GM12878 (cell line): ENCODE data around the gene PPP1R13B. TPM values are rescaled to one million over a fixed set of nuclear protein-coding genes. Genes with fewer than 3 reads are reported as not detected.

Source experiments
- ATAC-seq: fragments of 200-7000 bp; cut with Tn5 transposase; 3 replicates; pipeline ENCODE4 v1.9.1; 2020; ENCODE audit warnings: mild to moderate bottlenecking, moderate library complexity
- BruUV-seq: library from RNA; stranded (reverse); fragments of 400-500 nt; replicated peaks from 2 replicates; lab custom pipeline; 2021; lab: Mats Ljungman, UMichigan
- CTCF ChIA-PET: fragments of 300-600 bp; sonication (Branson Sonifier 250); formaldehyde crosslinking; extraction: SDS; loops from one replicate; lab custom pipeline; 2021; ENCODE audit warnings: inconsistent platforms; lab: Yijun Ruan, JAX
- POLR2A ChIA-PET: fragments of 350-600 bp; formaldehyde crosslinking; extraction: SDS; loops from one replicate; lab custom pipeline; 2021; ENCODE audit warnings: inconsistent platforms; lab: Charles Lee
- RAD21 ChIA-PET: fragments of 300-600 bp; sonication (Branson Sonifier 250); formaldehyde crosslinking; loops from one replicate; lab custom pipeline; 2023; ENCODE audit warnings: antibody characterized with exemption; ENCODE audit not compliant: unreplicated experiment; lab: Charles Lee
- SMC1A ChIA-PET: fragments of 300-600 bp; sonication (Branson Sonifier 250); formaldehyde crosslinking; loops from one replicate; lab custom pipeline; 2023; ENCODE audit not compliant: unreplicated experiment, uncharacterized antibody; lab: Charles Lee
- DNase-seq: peaks from one replicate; pipeline ENCODE4 v3.0.0-alpha.2; 2011; ENCODE audit warnings: low read depth, low spot score
- FAIRE-seq: peaks from 3 replicates; lab custom pipeline; 2011; peaks lifted over from hg19 to GRCh38; lab: Jason Lieb, UNC
- H2AFZ ChIP-seq: 2 replicates; pipeline ENCODE4 v1.6.0; 2011; ENCODE audit warnings: low read depth, low read length, control low read depth; ENCODE audit not compliant: control insufficient read depth
- H3K27ac ChIP-seq: 2 replicates; pipeline ENCODE4 v1.5.1; 2011; ENCODE audit warnings: control low read depth; ENCODE audit not compliant: control insufficient read depth, insufficient read depth
- H3K27me3 ChIP-seq, 2 experiments: replicated peaks in 1 of 2; 2 replicates each; pipeline versions ENCODE4 v1.6.0 to v1.6.1; 2011; ENCODE audit warnings: low read length in 1 of 2; ENCODE audit not compliant: control insufficient read depth in 2 of 2, insufficient read depth in 2 of 2
- H3K36me3 ChIP-seq, 2 experiments: 2 replicates each; pipeline ENCODE4 v1.5.1; 2011; ENCODE audit warnings: low read length in 1 of 2; ENCODE audit not compliant: control insufficient read depth in 2 of 2, insufficient read depth in 2 of 2
- H3K4me1 ChIP-seq: 2 replicates; pipeline ENCODE4 v1.6.1; 2011; ENCODE audit warnings: mild to moderate bottlenecking, low read length, moderate library complexity, mixed read lengths; ENCODE audit not compliant: control insufficient read depth, insufficient read depth
- H3K4me2 ChIP-seq: 2 replicates; pipeline ENCODE4 v1.6.0; 2011; ENCODE audit warnings: control low read depth; ENCODE audit not compliant: control insufficient read depth, insufficient read depth
- H3K4me3 ChIP-seq: fragments of 200-600 bp; sonication (generic); 2 replicates; pipeline ENCODE4 v1.5.1; 2016
- H3K79me2 ChIP-seq: 2 replicates; pipeline ENCODE4 v1.6.0; 2011; ENCODE audit warnings: low read length; ENCODE audit not compliant: control insufficient read depth, insufficient read depth
- H3K9ac ChIP-seq: 2 replicates; pipeline ENCODE4 v1.8.0; 2011; ENCODE audit warnings: low read length, control low read depth, mixed read lengths; ENCODE audit not compliant: control insufficient read depth, insufficient read depth
- H3K9me3 ChIP-seq: replicated peaks from 3 replicates; pipeline ENCODE4 v1.5.1; 2011; ENCODE audit warnings: mild to moderate bottlenecking, low read length; ENCODE audit not compliant: control insufficient read depth, insufficient read depth
- H4K20me1 ChIP-seq: 2 replicates; pipeline ENCODE4 v1.6.0; 2011; ENCODE audit not compliant: control insufficient read depth, insufficient read depth
- BACH1 ChIP-seq: fragments of 450-650 bp; IDR thresholded peaks from 2 replicates; pipeline ENCODE4 v1.6.1; 2017; ENCODE audit warnings: mild to moderate bottlenecking, borderline replicate concordance
- POU2F2 ChIP-seq: IDR thresholded peaks from 3 replicates; pipeline ENCODE4 v1.6.1; 2011; ENCODE audit warnings: low read depth, mild to moderate bottlenecking, low read length, borderline replicate concordance
- WGBS: methylation state at CpG from one replicate; pipeline ENCODE4 v1.1.6; 2016; ENCODE audit warnings: low lambda C conversion rate; ENCODE audit not compliant: insufficient replicate concordance, insufficient coverage; ENCODE audit errors: missing lambda C conversion rate; 5-methylcytosine and 5-hydroxymethylcytosine counted together
- in situ Hi-C: fragments of 300-500 bp; cut with MboI; formaldehyde crosslinking; loops from 9 replicates; pipeline ENCODE4 v1.14.3; 2018; ENCODE audit warnings: mixed read lengths
- intact Hi-C: fragments of 100-400 bp; cut with micrococcal nuclease; formaldehyde crosslinking; loops from one replicate; pipeline ENCODE4 v1.14.2; 2022; ENCODE audit not compliant: unreplicated experiment
- polyA plus RNA-seq, 11 experiments: library from polyadenylated mRNA; depleted of rRNA in 4 of 11; unstranded in 6 of 11; stranded (reverse) in 5 of 11; fragments of >200 nt; fragmentation: Nextera tagmentation in 4 of 11; fragmentation: Illumina TruSeq in 1 of 11; extraction: Ambion mirVana in 4 of 11; extraction: Trizol in 1 of 11; gene quantifications; 1 replicate in 1 of 11; 2 replicates in 10 of 11; pipeline versions ENCODE4 v1.2.1 to v1.2.3, GENCODE V29; 2011 to 2016; ENCODE audit warnings: inconsistent platforms in 2 of 11, missing spikeins in 2 of 11, low read depth in 1 of 11
- total RNA-seq, 4 experiments: library from RNA; depleted of rRNA in 3 of 4; stranded (reverse); fragments of >200 nt in 3 of 4; fragmentation: Illumina TruSeq in 1 of 4; extraction: Trizol in 1 of 4; gene quantifications; 2 replicates each; pipeline versions ENCODE4 v1.2.1 to v1.2.3, GENCODE V29; 2013 to 2021
- TF ChIP-seq, protein P1 (sequence below): fragments of 150-350 bp; IDR thresholded peaks from 2 replicates; pipeline ENCODE4 v1.6.1; 2014; ENCODE audit warnings: mild to moderate bottlenecking, low read depth, low read length
- TF ChIP-seq, protein P2 (sequence below): fragments of 450-650 bp; IDR thresholded peaks from 2 replicates; pipeline ENCODE4 v1.6.1; 2017; ENCODE audit warnings: antibody characterized with exemption, mild to moderate bottlenecking, moderate library complexity

The PPP1R13B gene
- total and polyA plus RNA-seq, 10 of the 15 experiments (the other 5 are each of a cell fraction or from before 2014, with no cell fraction given), result 0.16 to 8.1 (median 3.2) TPM

DNA sequence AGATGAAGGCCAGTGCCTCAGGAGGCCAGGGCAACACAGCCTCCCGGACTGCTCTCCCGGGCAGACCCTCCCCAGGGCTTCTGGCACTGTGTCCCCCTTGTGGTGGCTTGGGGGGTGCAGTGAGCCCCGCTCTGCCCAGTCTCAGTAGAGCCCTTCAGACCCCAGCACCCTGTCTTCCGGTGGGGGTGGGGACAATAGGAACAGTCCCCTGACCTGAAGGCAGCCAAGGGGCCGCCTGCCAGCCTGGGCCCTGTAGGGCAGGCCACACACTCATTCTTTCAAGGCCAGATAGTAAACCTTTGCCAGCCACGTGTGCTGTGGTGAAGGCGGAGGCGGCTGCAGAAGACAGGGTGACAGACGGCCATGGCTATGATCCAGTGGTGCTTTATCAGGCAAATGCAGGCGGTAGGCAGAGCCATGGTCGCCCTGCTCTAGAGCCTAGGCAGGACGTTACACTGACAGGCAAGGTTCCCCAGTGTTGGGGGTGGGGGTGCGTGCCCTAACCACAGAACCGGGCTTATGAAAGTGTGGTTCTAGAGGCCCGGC, 116.8 kb downstream of the PPP1R13B start:
- ChIA-PET RAD21 (no interaction called here), CTCF (no interaction called here)
- H3K36me3 ChIP-seq, result peaks cover 3 to 13% of the 10 kb centered on the region in 2 experiments; a peak in 3 of 4 replicates
- no TSS peak for BruUV-seq
- no peak overlapping the region for H3K9ac ChIP-seq
- H3K79me2 ChIP-seq, result no peaks in the 10 kb centered on the region
- intact Hi-C loops, result no loop called here
- FAIRE-seq, result no peak
- no peak for TF ChIP-seq POU2F2
- TF ChIP-seq, protein P1, sequence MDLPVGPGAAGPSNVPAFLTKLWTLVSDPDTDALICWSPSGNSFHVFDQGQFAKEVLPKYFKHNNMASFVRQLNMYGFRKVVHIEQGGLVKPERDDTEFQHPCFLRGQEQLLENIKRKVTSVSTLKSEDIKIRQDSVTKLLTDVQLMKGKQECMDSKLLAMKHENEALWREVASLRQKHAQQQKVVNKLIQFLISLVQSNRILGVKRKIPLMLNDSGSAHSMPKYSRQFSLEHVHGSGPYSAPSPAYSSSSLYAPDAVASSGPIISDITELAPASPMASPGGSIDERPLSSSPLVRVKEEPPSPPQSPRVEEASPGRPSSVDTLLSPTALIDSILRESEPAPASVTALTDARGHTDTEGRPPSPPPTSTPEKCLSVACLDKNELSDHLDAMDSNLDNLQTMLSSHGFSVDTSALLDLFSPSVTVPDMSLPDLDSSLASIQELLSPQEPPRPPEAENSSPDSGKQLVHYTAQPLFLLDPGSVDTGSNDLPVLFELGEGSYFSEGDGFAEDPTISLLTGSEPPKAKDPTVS, result no peak
- TF ChIP-seq BACH1, result no peak
- TF ChIP-seq, protein P2, sequence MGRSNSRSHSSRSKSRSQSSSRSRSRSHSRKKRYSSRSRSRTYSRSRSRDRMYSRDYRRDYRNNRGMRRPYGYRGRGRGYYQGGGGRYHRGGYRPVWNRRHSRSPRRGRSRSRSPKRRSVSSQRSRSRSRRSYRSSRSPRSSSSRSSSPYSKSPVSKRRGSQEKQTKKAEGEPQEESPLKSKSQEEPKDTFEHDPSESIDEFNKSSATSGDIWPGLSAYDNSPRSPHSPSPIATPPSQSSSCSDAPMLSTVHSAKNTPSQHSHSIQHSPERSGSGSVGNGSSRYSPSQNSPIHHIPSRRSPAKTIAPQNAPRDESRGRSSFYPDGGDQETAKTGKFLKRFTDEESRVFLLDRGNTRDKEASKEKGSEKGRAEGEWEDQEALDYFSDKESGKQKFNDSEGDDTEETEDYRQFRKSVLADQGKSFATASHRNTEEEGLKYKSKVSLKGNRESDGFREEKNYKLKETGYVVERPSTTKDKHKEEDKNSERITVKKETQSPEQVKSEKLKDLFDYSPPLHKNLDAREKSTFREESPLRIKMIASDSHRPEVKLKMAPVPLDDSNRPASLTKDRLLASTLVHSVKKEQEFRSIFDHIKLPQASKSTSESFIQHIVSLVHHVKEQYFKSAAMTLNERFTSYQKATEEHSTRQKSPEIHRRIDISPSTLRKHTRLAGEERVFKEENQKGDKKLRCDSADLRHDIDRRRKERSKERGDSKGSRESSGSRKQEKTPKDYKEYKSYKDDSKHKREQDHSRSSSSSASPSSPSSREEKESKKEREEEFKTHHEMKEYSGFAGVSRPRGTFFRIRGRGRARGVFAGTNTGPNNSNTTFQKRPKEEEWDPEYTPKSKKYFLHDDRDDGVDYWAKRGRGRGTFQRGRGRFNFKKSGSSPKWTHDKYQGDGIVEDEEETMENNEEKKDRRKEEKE, result no peak
- TF ChIP-seq, all 136 proteins: peak for 0
- H3K27me3 ChIP-seq, result no peaks in the 10 kb centered on the region
- peak; percentile 21; the same call in 1 of the 3 replicates for ATAC-seq
- H3K27ac ChIP-seq, result no peak overlapping the region
- no peak for DNase-seq
- H3K4me1 ChIP-seq, result no peaks in the 10 kb centered on the region
- H3K9me3 ChIP-seq, result no peaks in the 10 kb centered on the region
- ChIA-PET SMC1A (no interaction called here), POLR2A (no interaction called here)
- in situ Hi-C loops, result no loop called here
- H3K4me2 ChIP-seq, result no peak overlapping the region
- WGBS, result 87% methylated on average over 15 of the region's 15 CpGs
- no peaks in the 10 kb centered on the region for H4K20me1 ChIP-seq
- no peak overlapping the region for H3K4me3 ChIP-seq
- H2AFZ ChIP-seq, result no peak overlapping the region
